A673 (cell line): ENCODE results near the gene PRDM16. TPM values are rescaled to one million over a fixed set of nuclear protein-coding genes. Genes with fewer than 3 reads are reported as not detected.

Experiments used
- BruUV-seq: library from RNA; stranded (reverse); fragments of 400-500 nt; replicated peaks from 2 replicates; lab custom pipeline; 2021; lab: Mats Ljungman, UMichigan
- CTCF ChIA-PET: fragments of 300-600 bp; sonication (Branson Sonifier 250); formaldehyde crosslinking; loops from one replicate; lab custom pipeline; 2022; ENCODE audit warnings: antibody characterized with exemption; lab: Charles Lee
- POLR2A ChIA-PET: fragments of 300-600 bp; sonication (Branson Sonifier 250); formaldehyde crosslinking; loops from one replicate; lab custom pipeline; 2022; ENCODE audit warnings: antibody characterized with exemption; ENCODE audit not compliant: low non-redundant PET; lab: Charles Lee
- DNase-seq: peaks from one replicate; pipeline ENCODE4 v3.0.0-alpha.2; 2015; ENCODE audit warnings: low spot score
- H3K27ac ChIP-seq: fragments of 200-600 bp; sonication (generic); 2 replicates; pipeline ENCODE4 v1.5.1; 2016; ENCODE audit warnings: mixed run types, low read depth, mild to moderate bottlenecking, mixed read lengths, antibody characterized with exemption, low read length; ENCODE audit not compliant: poor library complexity, severe bottlenecking
- H3K27me3 ChIP-seq: fragments of 200-600 bp; sonication (generic); replicated peaks from 2 replicates; pipeline ENCODE4 v1.6.1; 2017; ENCODE audit warnings: mixed run types, low read depth, mild to moderate bottlenecking, mixed read lengths, antibody characterized with exemption, low read length; ENCODE audit not compliant: insufficient read depth, poor library complexity
- H3K36me3 ChIP-seq: fragments of 200-600 bp; sonication (generic); 2 replicates; pipeline ENCODE4 v1.6.1; 2016; ENCODE audit warnings: mixed run types, mild to moderate bottlenecking, mixed read lengths, antibody characterized with exemption, low read length; ENCODE audit not compliant: insufficient read depth, poor library complexity, severe bottlenecking
- H3K4me1 ChIP-seq: fragments of 200-600 bp; sonication (generic); 2 replicates; pipeline ENCODE4 v1.6.1; 2017; ENCODE audit warnings: mixed run types, mild to moderate bottlenecking, mixed read lengths, antibody characterized with exemption, low read length; ENCODE audit not compliant: insufficient read depth, poor library complexity, severe bottlenecking
- H3K4me3 ChIP-seq: fragments of 200-600 bp; sonication (generic); 2 replicates; pipeline ENCODE4 v1.5.1; 2016; ENCODE audit warnings: low read depth, mixed run types, mild to moderate bottlenecking, mixed read lengths, low read length; ENCODE audit not compliant: poor library complexity, severe bottlenecking
- H3K9me3 ChIP-seq: fragments of 200-600 bp; sonication (generic); 2 replicates; pipeline ENCODE4 v1.6.1; 2016; ENCODE audit warnings: mixed run types, low read depth, mild to moderate bottlenecking, mixed read lengths, antibody characterized with exemption, low read length; ENCODE audit not compliant: poor library complexity, severe bottlenecking
- CTCF ChIP-seq: fragments of 300-800, 200-600 bp; sonication (generic); conservative IDR thresholded peaks from 2 replicates; pipeline ENCODE4 v1.5.1; 2017; ENCODE audit warnings: low read depth, mild to moderate bottlenecking, antibody characterized with exemption, low read length, moderate library complexity, mixed read lengths
- EZH2 ChIP-seq: fragments of 200-600 bp; sonication (generic); IDR thresholded peaks from 2 replicates; pipeline ENCODE4 v1.6.1; 2017; ENCODE audit warnings: borderline replicate concordance, low read depth, mild to moderate bottlenecking, mixed read lengths, antibody characterized with exemption, low read length; ENCODE audit not compliant: poor library complexity, severe bottlenecking
- intact Hi-C: fragments of 100-400 bp; cut with micrococcal nuclease; formaldehyde crosslinking; loops from one replicate; pipeline ENCODE4 v1.10.0; 2022; ENCODE audit not compliant: unreplicated experiment
- total RNA-seq: library from RNA; stranded (reverse); gene quantifications from 2 replicates; pipeline ENCODE4 v1.2.3, GENCODE V29; 2021

The PRDM16 gene
- total RNA-seq, 1 experiment from 2014 or later: 0.49 TPM

GRCh38 chr1:3355089-3355488 lies 286.1 kb downstream of the PRDM16 start:
- H3K27me3 ChIP-seq: no peaks in the 10 kb centered on the region
- no TSS peak for BruUV-seq
- intact Hi-C loops: no loop called here
- H3K4me3 ChIP-seq: no peak overlapping the region
- H3K4me1 ChIP-seq: peaks cover 15% of the 10 kb centered on the region
- no peak overlapping the region for H3K27ac ChIP-seq
- no peak for DNase-seq
- H3K9me3 ChIP-seq: no peaks in the 10 kb centered on the region
- H3K36me3 ChIP-seq: no peaks in the 10 kb centered on the region
- ChIA-PET POLR2A (no interaction called here), CTCF (no interaction called here)
- TF ChIP-seq EZH2 (no peak), CTCF (no peak)

- ChIA-PET CTCF (no interaction called here), POLR2A (no interaction called here)
- H3K4me3 ChIP-seq: no peak overlapping the region
- intact Hi-C loops: no loop called here
- peaks cover 15% of the 10 kb centered on the region for H3K4me1 ChIP-seq
- no peak for DNase-seq
- TF ChIP-seq EZH2: no peak
- no peak for TF ChIP-seq CTCF
- no TSS peak for BruUV-seq
- no peaks in the 10 kb centered on the region for H3K9me3 ChIP-seq
- no peaks in the 10 kb centered on the region for H3K36me3 ChIP-seq
- no peak overlapping the region for H3K27ac ChIP-seq
- H3K27me3 ChIP-seq: no peaks in the 10 kb centered on the region
Measured at GRCh38 chr1:3355894-3356826, 287.2 kb downstream of the PRDM16 start.

- Histone ChIP-seq H3K4me1 (peaks cover 11% of the 10 kb centered on the region), H3K4me3 (no peak overlapping the region), H3K27me3 (no peaks in the 10 kb centered on the region), H3K36me3 (no peaks in the 10 kb centered on the region), H3K27ac (no peak overlapping the region), H3K9me3 (no peaks in the 10 kb centered on the region)
- CTCF ChIA-PET: no interaction called here
- DNase-seq: no peak
- BruUV-seq: no TSS peak
- POLR2A ChIA-PET: no interaction called here
- intact Hi-C loops: no loop called here
- no peak for TF ChIP-seq EZH2
Measured at GRCh38 chr1:3356827-3357460, 287.9 kb downstream of the PRDM16 start.
